Activated T-cell treated with anti-CD3 and anti-CD28 coated beads, Interleukin-2, amount 50 U/mL, for 24 hours (primary cell): ENCODE measurements around the gene SMYD3.
"Not testable (repeated sequence)": the region's sequence is repeated elsewhere in the genome, so short reads cannot be mapped to it uniquely, and the experiment has no call there.

Experiments used
- DNase-seq: peaks from one replicate; pipeline ENCODE4 v3.0.0-alpha.2; 2020
- H3K27ac Mint-ChIP-seq: 2 replicates; pipeline ENCODE4 v1.8.0; 2020; ENCODE audit warnings: mild to moderate bottlenecking, mixed read lengths
- H3K27me3 Mint-ChIP-seq: 2 replicates; pipeline ENCODE4 v1.8.0; 2020; ENCODE audit warnings: mixed read lengths
- H3K36me3 Mint-ChIP-seq: 2 replicates; pipeline ENCODE4 v1.8.0; 2020; ENCODE audit warnings: low read depth, mixed read lengths
- H3K4me1 Mint-ChIP-seq: 2 replicates; pipeline ENCODE4 v1.8.0; 2020; ENCODE audit warnings: low read depth, mixed read lengths
- H3K4me3 Mint-ChIP-seq: 2 replicates; pipeline ENCODE4 v1.8.0; 2020; ENCODE audit warnings: mild to moderate bottlenecking, moderate library complexity, mixed read lengths
- H3K9me3 Mint-ChIP-seq: 2 replicates; pipeline ENCODE4 v1.8.0; 2020; ENCODE audit warnings: mixed read lengths

The SMYD3 gene

GRCh38 chr1:246350745-246351144 lies 156.3 kb downstream of the SMYD3 start:
- no peak for DNase-seq
- no peak overlapping the region for H3K27ac Mint-ChIP-seq
- no peak overlapping the region for H3K4me3 Mint-ChIP-seq
- H3K4me1 Mint-ChIP-seq = no peaks in the 10 kb centered on the region
- no peaks in the 10 kb centered on the region for H3K27me3 Mint-ChIP-seq
- peaks cover 56% of the 10 kb centered on the region for H3K36me3 Mint-ChIP-seq
- H3K9me3 Mint-ChIP-seq = no peaks in the 10 kb centered on the region

- no peak overlapping the region for H3K4me3 Mint-ChIP-seq
- H3K4me1 Mint-ChIP-seq = peaks cover 21% of the 10 kb centered on the region
- H3K27ac Mint-ChIP-seq = no peak overlapping the region
- H3K27me3 Mint-ChIP-seq = no peaks in the 10 kb centered on the region
- H3K9me3 Mint-ChIP-seq = peaks cover 8% of the 10 kb centered on the region
- DNase-seq = no peak
- peaks cover 49% of the 10 kb centered on the region for H3K36me3 Mint-ChIP-seq
Observed at GRCh38 chr1:246343937-246344336, 163.1 kb downstream of the SMYD3 start.

- Mint-ChIP-seq H3K4me3 (no peak overlapping the region), H3K9me3 (peaks cover 8% of the 10 kb centered on the region), H3K4me1 (peaks cover 28% of the 10 kb centered on the region), H3K27me3 (no peaks in the 10 kb centered on the region), H3K27ac (no peak overlapping the region), H3K36me3 (peaks cover 47% of the 10 kb centered on the region)
- no peak for DNase-seq
Observed at GRCh38 chr1:246343251-246343650, 163.8 kb downstream of the SMYD3 start.

- Mint-ChIP-seq H3K36me3 (peaks cover 34% of the 10 kb centered on the region), H3K27ac (peak overlapping the region; percentile 63), H3K27me3 (no peaks in the 10 kb centered on the region), H3K4me3 (no peak overlapping the region), H3K4me1 (peaks cover 49% of the 10 kb centered on the region), H3K9me3 (no peaks in the 10 kb centered on the region)
- no peak for DNase-seq
Observed at GRCh38 chr1:246338546-246338945, 168.5 kb downstream of the SMYD3 start.

GRCh38 chr1:246338098-246338497 lies 169.0 kb downstream of the SMYD3 start:
- Mint-ChIP-seq H3K27ac (peak overlapping the region; percentile 63), H3K36me3 (peaks cover 38% of the 10 kb centered on the region), H3K4me3 (no peak overlapping the region), H3K9me3 (no peaks in the 10 kb centered on the region), H3K27me3 (no peaks in the 10 kb centered on the region), H3K4me1 (peaks cover 49% of the 10 kb centered on the region)
- no peak for DNase-seq

- no peak for DNase-seq
- Mint-ChIP-seq H3K4me3 (no peak overlapping the region), H3K27me3 (no peaks in the 10 kb centered on the region), H3K9me3 (peaks cover 9% of the 10 kb centered on the region), H3K4me1 (peaks cover 70% of the 10 kb centered on the region), H3K36me3 (peaks cover 58% of the 10 kb centered on the region), H3K27ac (no peak overlapping the region)
Observed at GRCh38 chr1:246335151-246335550, 171.9 kb downstream of the SMYD3 start.

- peaks cover 9% of the 10 kb centered on the region for H3K9me3 Mint-ChIP-seq
- H3K4me1 Mint-ChIP-seq = peaks cover 75% of the 10 kb centered on the region
- H3K27ac Mint-ChIP-seq = no peak overlapping the region
- peaks cover 64% of the 10 kb centered on the region for H3K36me3 Mint-ChIP-seq
- H3K27me3 Mint-ChIP-seq = no peaks in the 10 kb centered on the region
- no peak for DNase-seq
- no peak overlapping the region for H3K4me3 Mint-ChIP-seq
Observed at GRCh38 chr1:246333855-246334254, 173.2 kb downstream of the SMYD3 start.

GRCh38 chr1:246332078-246332477 lies 175.0 kb downstream of the SMYD3 start:
- Mint-ChIP-seq H3K27me3 (no peaks in the 10 kb centered on the region), H3K36me3 (peaks cover 74% of the 10 kb centered on the region), H3K27ac (peak overlapping the region; percentile 83), H3K4me3 (no peak overlapping the region), H3K4me1 (peaks cover 62% of the 10 kb centered on the region), H3K9me3 (peaks cover 12% of the 10 kb centered on the region)
- DNase-seq = no peak

- DNase-seq = no peak
- Mint-ChIP-seq H3K27me3 (no peaks in the 10 kb centered on the region), H3K4me3 (peak overlapping the region; percentile 6), H3K27ac (peak overlapping the region; percentile 82), H3K4me1 (peaks cover 57% of the 10 kb centered on the region), H3K36me3 (peaks cover 73% of the 10 kb centered on the region), H3K9me3 (peaks cover 12% of the 10 kb centered on the region)
Observed at GRCh38 chr1:246329900-246330299, 177.2 kb downstream of the SMYD3 start.

- H3K4me1 Mint-ChIP-seq = peaks cover 52% of the 10 kb centered on the region
- not testable (repeated sequence) for H3K27me3 Mint-ChIP-seq, DNase-seq
- H3K27ac Mint-ChIP-seq = peak overlapping the region; percentile 82
- peaks cover 12% of the 10 kb centered on the region for H3K9me3 Mint-ChIP-seq
- H3K36me3 Mint-ChIP-seq = peaks cover 72% of the 10 kb centered on the region
- peak overlapping the region; percentile 6 for H3K4me3 Mint-ChIP-seq
Observed at GRCh38 chr1:246329292-246329691, 177.8 kb downstream of the SMYD3 start.

GRCh38 chr1:246324711-246325110 lies 182.4 kb downstream of the SMYD3 start:
- Mint-ChIP-seq H3K27me3 (no peaks in the 10 kb centered on the region), H3K9me3 (peaks cover 3% of the 10 kb centered on the region), H3K27ac (no peak overlapping the region), H3K36me3 (peaks cover 42% of the 10 kb centered on the region), H3K4me3 (no peak overlapping the region), H3K4me1 (peaks cover 7% of the 10 kb centered on the region)
- DNase-seq = no peak

GRCh38 chr1:246324033-246324432 lies 183.0 kb downstream of the SMYD3 start:
- H3K4me3 Mint-ChIP-seq, H3K27me3 Mint-ChIP-seq, H3K27ac Mint-ChIP-seq, DNase-seq, H3K9me3 Mint-ChIP-seq, H3K4me1 Mint-ChIP-seq: not testable (repeated sequence)
- H3K36me3 Mint-ChIP-seq = peaks cover 37% of the 10 kb centered on the region

GRCh38 chr1:246320286-246320685 lies 186.8 kb downstream of the SMYD3 start:
- no peak overlapping the region for H3K27ac Mint-ChIP-seq
- H3K4me3 Mint-ChIP-seq = no peak overlapping the region
- no peak for DNase-seq
- H3K9me3 Mint-ChIP-seq = no peaks in the 10 kb centered on the region
- H3K4me1 Mint-ChIP-seq = peaks cover 1% of the 10 kb centered on the region
- no peaks in the 10 kb centered on the region for H3K27me3 Mint-ChIP-seq
- H3K36me3 Mint-ChIP-seq = peaks cover 22% of the 10 kb centered on the region

- Mint-ChIP-seq H3K36me3 (peaks cover 19% of the 10 kb centered on the region), H3K4me3 (no peak overlapping the region), H3K27me3 (no peaks in the 10 kb centered on the region), H3K4me1 (peaks cover 1% of the 10 kb centered on the region), H3K27ac (no peak overlapping the region), H3K9me3 (no peaks in the 10 kb centered on the region)
- DNase-seq = no peak
Observed at GRCh38 chr1:246319083-246319714, 187.9 kb downstream of the SMYD3 start.

- DNase-seq = no peak
- H3K27me3 Mint-ChIP-seq = no peaks in the 10 kb centered on the region
- no peaks in the 10 kb centered on the region for H3K9me3 Mint-ChIP-seq
- no peak overlapping the region for H3K4me3 Mint-ChIP-seq
- H3K36me3 Mint-ChIP-seq = peaks cover 14% of the 10 kb centered on the region
- H3K27ac Mint-ChIP-seq = no peak overlapping the region
- peaks cover 1% of the 10 kb centered on the region for H3K4me1 Mint-ChIP-seq
Observed at GRCh38 chr1:246318622-246319021, 188.5 kb downstream of the SMYD3 start.

- no peak overlapping the region for H3K4me3 Mint-ChIP-seq
- peaks cover 10% of the 10 kb centered on the region for H3K36me3 Mint-ChIP-seq
- no peaks in the 10 kb centered on the region for H3K9me3 Mint-ChIP-seq
- peaks cover 1% of the 10 kb centered on the region for H3K4me1 Mint-ChIP-seq
- DNase-seq = no peak
- no peak overlapping the region for H3K27ac Mint-ChIP-seq
- H3K27me3 Mint-ChIP-seq = no peaks in the 10 kb centered on the region
Observed at GRCh38 chr1:246318036-246318359, 189.1 kb downstream of the SMYD3 start.
